K562 (cell line): ENCODE results near the gene DNAJC1. TPM values are rescaled to one million over a fixed set of nuclear protein-coding genes. Genes with fewer than 3 reads are reported as not detected.

ENCODE experiments used
- ATAC-seq: fragments of 200-7000 bp; cut with Tn5 transposase; 3 replicates; pipeline ENCODE4 v1.9.1; 2020; ENCODE audit warnings: moderate library complexity
- BruUV-seq: library from RNA; stranded (reverse); fragments of 400-500 nt; replicated peaks from 2 replicates; lab custom pipeline; 2021; lab: Mats Ljungman, UMichigan
- CTCF ChIA-PET: fragments of 300-600 bp; formaldehyde crosslinking; extraction: SDS; loops from one replicate; lab custom pipeline; 2021; ENCODE audit warnings: low intra/inter-chr PET ratio; lab: Yijun Ruan, JAX
- POLR2A ChIA-PET: fragments of 300-600, 350-650 bp; sonication (Branson Sonifier 250); formaldehyde crosslinking; extraction: SDS; loops from one replicate; lab custom pipeline; 2021; ENCODE audit warnings: antibody characterized with exemption, inconsistent platforms; lab: Yijun Ruan, JAX
- DNase-seq, 4 experiments: peaks; one replicate each; pipeline versions ENCODE4 v3.0.0 to v3.0.0-alpha.2; 2011 to 2018; ENCODE audit warnings: low spot score in 3 of 4, mixed read lengths in 3 of 4; ENCODE audit errors: extremely low read depth in 1 of 4
- FAIRE-seq: peaks from 2 replicates; lab custom pipeline; 2011; peaks lifted over from hg19 to GRCh38; lab: Jason Lieb, UNC
- H2AFZ ChIP-seq: 2 replicates; pipeline ENCODE4 v1.6.0; 2011; ENCODE audit warnings: low read depth, low read length, control low read depth, inconsistent platforms
- H3K27ac ChIP-seq: fragments of 200-600 bp; 3 replicates; pipeline ENCODE4 v1.8.0; 2011; ENCODE audit warnings: low read depth, mild to moderate bottlenecking, control low read depth, inconsistent platforms, low read length, moderate library complexity, mixed read lengths; ENCODE audit errors: extremely low read depth
- H3K27me3 ChIP-seq, 2 experiments: fragments of 300-600 bp in 1 of 2; 2 replicates in 1 of 2; 3 replicates in 1 of 2; pipeline versions ENCODE4 v1.6.0 to v1.8.0; 2011; ENCODE audit warnings: inconsistent platforms in 2 of 2, low read length in 2 of 2, mild to moderate bottlenecking in 1 of 2, mixed read lengths in 1 of 2, moderate library complexity in 1 of 2; ENCODE audit not compliant: control insufficient read depth in 2 of 2, insufficient read depth in 2 of 2
- H3K36me3 ChIP-seq: fragments of 300-600 bp; 3 replicates; pipeline ENCODE4 v1.8.0; 2011; ENCODE audit warnings: mild to moderate bottlenecking, low read length, inconsistent platforms; ENCODE audit not compliant: control insufficient read depth, insufficient read depth
- H3K4me1 ChIP-seq, 2 experiments: fragments of 200-600 bp in 1 of 2; replicated peaks in 1 of 2; 2 replicates in 1 of 2; 3 replicates in 1 of 2; pipeline versions ENCODE4 v1.5.1 to v1.8.0; 2011; ENCODE audit warnings: inconsistent platforms in 2 of 2, low read length in 2 of 2, mild to moderate bottlenecking in 1 of 2, mixed read lengths in 1 of 2, moderate library complexity in 1 of 2; ENCODE audit not compliant: control insufficient read depth in 2 of 2, insufficient read depth in 2 of 2
- H3K4me2 ChIP-seq: 2 replicates; pipeline ENCODE4 v1.6.1; 2011; ENCODE audit warnings: low read length, control low read depth, inconsistent platforms, mixed read lengths; ENCODE audit not compliant: insufficient read depth
- H3K4me3 ChIP-seq: fragments of 200-600 bp; sonication (generic), shearing (Covaris generic); 2 replicates; pipeline ENCODE4 v1.5.1; 2016; ENCODE audit warnings: control low read depth, inconsistent platforms
- H3K79me2 ChIP-seq: fragments of 200-600 bp; 3 replicates; pipeline ENCODE4 v1.8.0; 2011; ENCODE audit warnings: low read length, inconsistent platforms; ENCODE audit not compliant: control insufficient read depth, insufficient read depth
- H3K9ac ChIP-seq, 2 experiments: 2 replicates each; pipeline versions ENCODE4 v1.6.0 to v1.6.1; 2011; ENCODE audit warnings: low read depth in 2 of 2, low read length in 2 of 2, control low read depth in 1 of 2, inconsistent platforms in 1 of 2, mild to moderate bottlenecking in 1 of 2, mixed read lengths in 1 of 2; ENCODE audit not compliant: insufficient read depth in 1 of 2
- H3K9me1 ChIP-seq: one replicate; pipeline ENCODE4 v1.6.0; 2011; ENCODE audit warnings: inconsistent platforms, mild to moderate bottlenecking, low read length, moderate library complexity; ENCODE audit not compliant: control insufficient read depth, insufficient read depth
- H3K9me3 ChIP-seq: replicated peaks from 2 replicates; pipeline ENCODE4 v1.5.1; 2011; ENCODE audit warnings: low read depth, low read length, inconsistent platforms; ENCODE audit not compliant: control insufficient read depth, insufficient read depth
- H4K20me1 ChIP-seq: replicated peaks from 2 replicates; pipeline ENCODE4 v1.6.1; 2011; ENCODE audit warnings: low read length, inconsistent platforms, mixed read lengths; ENCODE audit not compliant: control insufficient read depth, insufficient read depth
- CREB3 ChIP-seq: fragments of 450-650 bp; conservative IDR thresholded peaks from 2 replicates; pipeline ENCODE4 v1.6.1; 2016; ENCODE audit warnings: missing genetic modification characterization, low read depth, mild to moderate bottlenecking, missing compliant biosample characterization, moderate library complexity
- DACH1 ChIP-seq: fragments of 450-650 bp; IDR thresholded peaks from 2 replicates; pipeline ENCODE4 v1.6.1; 2018; ENCODE audit not compliant: partially characterized antibody
- DLX4 ChIP-seq: fragments of 250-450 bp; sonication (Bioruptor Pico); IDR thresholded peaks from 2 replicates; pipeline ENCODE4 v1.6.1; 2021; ENCODE audit warnings: mild to moderate bottlenecking
- E2F1 ChIP-seq: sonication (generic); formaldehyde crosslinking; IDR thresholded peaks from 2 replicates; pipeline ENCODE4 v1.8.1; 2023; ENCODE audit warnings: mild to moderate bottlenecking, missing genetic modification reagents, moderate library complexity
- ETV6 ChIP-seq, 3 experiments: fragments of 150-350 bp in 1 of 3; sonication (generic) in 1 of 3; formaldehyde crosslinking in 1 of 3; IDR thresholded peaks; 2 replicates each; pipeline versions ENCODE4 v1.6.1 to v1.8.0; 2014 to 2022; ENCODE audit warnings: borderline replicate concordance in 2 of 3, low read depth in 2 of 3, antibody characterized with exemption in 1 of 3, low read length in 1 of 3, mild to moderate bottlenecking in 1 of 3, missing genetic modification reagents in 1 of 3
- FOXP4 ChIP-seq: sonication (generic); formaldehyde crosslinking; IDR thresholded peaks from 2 replicates; pipeline ENCODE4 v1.8.0; 2022; ENCODE audit warnings: mild to moderate bottlenecking, missing genetic modification reagents, borderline replicate concordance
- NFIX ChIP-seq: fragments of 250-450 bp; sonication (Bioruptor Pico); IDR thresholded peaks from 2 replicates; pipeline ENCODE4 v1.4.0; 2020; ENCODE audit warnings: low read depth, mild to moderate bottlenecking, moderate library complexity
- PBX2 ChIP-seq, 2 experiments: IDR thresholded peaks in 1 of 2; conservative IDR thresholded peaks in 1 of 2; 2 replicates each; pipeline ENCODE4 v1.6.1; 2016; ENCODE audit warnings: low read depth in 2 of 2, mild to moderate bottlenecking in 1 of 2, missing compliant biosample characterization in 1 of 2, missing genetic modification characterization in 1 of 2, moderate library complexity in 1 of 2
- ZNF263 ChIP-seq: sonication (generic); formaldehyde crosslinking; IDR thresholded peaks from 2 replicates; pipeline ENCODE4 v1.8.0; 2022; ENCODE audit warnings: mild to moderate bottlenecking, missing genetic modification reagents, borderline replicate concordance
- ZNF280A ChIP-seq: fragments of 450-650 bp; IDR thresholded peaks from 2 replicates; pipeline ENCODE4 v1.6.1; 2018; ENCODE audit warnings: mild to moderate bottlenecking, low read depth; ENCODE audit not compliant: partially characterized antibody
- ZNF324 ChIP-seq: fragments of 250-450 bp; sonication (Bioruptor Pico); IDR thresholded peaks from 2 replicates; pipeline ENCODE4 v1.4.0; 2020; ENCODE audit warnings: mild to moderate bottlenecking
- whole genome bisulfite sequencing: fragments of 100-300 bp; shearing (Covaris generic); methylation state at CpG from one replicate; pipeline ENCODE4 v1.1.6; 2016; ENCODE audit warnings: low coverage, mixed read lengths; ENCODE audit not compliant: insufficient coverage; ENCODE audit errors: missing lambda C conversion rate; 5-methylcytosine and 5-hydroxymethylcytosine counted together
- in situ Hi-C: fragments of 300-500 bp; cut with MboI; formaldehyde crosslinking; loops from 4 replicates; pipeline ENCODE4 v1.15.0; 2018; ENCODE audit warnings: inconsistent platforms, mixed read lengths
- intact Hi-C: fragments of 100-400 bp; cut with micrococcal nuclease; formaldehyde crosslinking; loops from 2 replicates; pipeline ENCODE4 v1.14.2; 2022
- polyA plus RNA-seq, 8 experiments: library from polyadenylated mRNA; depleted of rRNA in 4 of 8; stranded (reverse) in 5 of 8; unstranded in 3 of 8; fragments of >200 nt; fragmentation: Nextera tagmentation in 2 of 8; fragmentation: Illumina TruSeq in 1 of 8; extraction: Ambion mirVana in 2 of 8; extraction: Trizol in 1 of 8; gene quantifications; 2 replicates each; pipeline versions ENCODE4 v1.2.1 to v1.2.3, GENCODE V29; 2011 to 2014; ENCODE audit warnings: inconsistent platforms in 1 of 8, missing spikeins in 1 of 8
- total RNA-seq, 7 experiments: library from RNA; depleted of rRNA in 6 of 7; stranded (reverse); fragments of >200 nt in 6 of 7; fragmentation: Illumina TruSeq in 2 of 7; extraction: Trizol in 2 of 7; gene quantifications; 2 replicates each; pipeline versions ENCODE4 v1.2.1 to v1.2.3, GENCODE V29; 2011 to 2021; ENCODE audit warnings: low replicate concordance in 1 of 7

Gene DNAJC1
- total and polyA plus RNA-seq, 9 of the 15 experiments (the other 6 are each of a cell fraction or from before 2014, with no cell fraction given), result 5.4 to 77.6 (median 40.3) TPM

GRCh38 chr10:21849607-21850006 lies 153.9 kb downstream of the DNAJC1 start:
- DNase-seq, result peak in 1 of 4 experiments; percentile 9
- ChIA-PET POLR2A (no interaction called here), CTCF (no interaction called here)
- in situ Hi-C loops (no loop called here), intact Hi-C loops (no loop called here)
- H4K20me1 ChIP-seq, result no peaks in the 10 kb centered on the region
- peaks cover 11% of the 10 kb centered on the region for H3K9me3 ChIP-seq
- H3K4me1 ChIP-seq, result no peaks in the 10 kb centered on the region
- H2AFZ ChIP-seq, result no peak overlapping the region
- FAIRE-seq, result no peak
- no peak for ATAC-seq
- no peak overlapping the region for H3K4me2 ChIP-seq
- H3K27ac ChIP-seq, result no peak overlapping the region
- no TSS peak for BruUV-seq
- H3K27me3 ChIP-seq, result no peaks in the 10 kb centered on the region
- H3K4me3 ChIP-seq, result no peak overlapping the region
- H3K79me2 ChIP-seq, result no peaks in the 10 kb centered on the region
- no peaks in the 10 kb centered on the region for H3K9me1 ChIP-seq
- no peaks in the 10 kb centered on the region for H3K36me3 ChIP-seq
- no peak overlapping the region for H3K9ac ChIP-seq
- 88% methylated on average over 1 of the region's 1 CpG for WGBS
- TF ChIP-seq CREB3 (tag) (no peak), DACH1 (no peak), NFIX (CRISPR knock-in tag) (no peak), ETV6 (IDR thresholded peaks at IDR 0.05; ENCODE audit: borderline replicate concordance in 1 of 2, low read depth in 2 of 2, low read length in 1 of 2) (no peak), ETV6 (CRISPR knock-in tag; IDR thresholded peaks at IDR 0.05; ENCODE audit: borderline replicate concordance) (no peak), FOXP4 (CRISPR knock-in tag) (no peak), ZNF263 (no peak), E2F1 (CRISPR knock-in tag) (no peak), ZNF280A (peak; percentile 21), DLX4 (CRISPR knock-in tag) (no peak), ZNF324 (CRISPR knock-in tag) (peak; percentile 92), PBX2 (CRISPR knock-in tag; IDR thresholded peaks at IDR 0.05; ENCODE audit: low read depth) (no peak), PBX2 (tag; conservative IDR thresholded peaks at IDR 0.05; ENCODE audit: low read depth) (no peak)
